ENCODE results near the gene CEMIP. TPM values are rescaled to one million over a fixed set of nuclear protein-coding genes. Genes with fewer than 3 reads are reported as not detected.
"Not testable (repeated sequence)": the region's sequence is repeated elsewhere in the genome, so short reads cannot be mapped to it uniquely, and the experiment has no call there.

Gene CEMIP
- total RNA-seq, 1 donor from 2014 or later = under 0.01 TPM

DNA sequence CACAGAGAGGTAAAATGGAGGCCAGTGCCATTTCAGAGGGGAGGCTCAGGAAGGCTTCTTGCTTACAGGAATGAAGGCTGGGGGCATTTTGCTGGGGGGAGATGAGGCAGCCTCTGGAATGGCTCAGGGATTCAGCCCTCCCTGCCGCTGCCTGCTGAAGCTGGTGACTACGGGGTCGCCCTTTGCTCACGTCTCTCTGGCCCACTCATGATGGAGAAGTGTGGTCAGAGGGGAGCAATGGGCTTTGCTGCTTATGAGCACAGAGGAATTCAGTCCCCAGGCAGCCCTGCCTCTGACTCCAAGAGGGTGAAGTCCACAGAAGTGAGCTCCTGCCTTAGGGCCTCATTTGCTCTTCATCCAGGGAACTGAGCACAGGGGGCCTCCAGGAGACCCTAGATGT, 170.6 kb downstream of the CEMIP start:
- DNase-seq (ENCODE audit: low read depth) = no peak
- H3K27me3 ChIP-seq (ENCODE audit: control insufficient read depth, insufficient read depth, low read length) = no peaks in the 10 kb centered on the region
- no peaks in the 10 kb centered on the region for H3K36me3 ChIP-seq (ENCODE audit: control insufficient read depth, insufficient read depth, low read length)
- TF ChIP-seq, protein P1, sequence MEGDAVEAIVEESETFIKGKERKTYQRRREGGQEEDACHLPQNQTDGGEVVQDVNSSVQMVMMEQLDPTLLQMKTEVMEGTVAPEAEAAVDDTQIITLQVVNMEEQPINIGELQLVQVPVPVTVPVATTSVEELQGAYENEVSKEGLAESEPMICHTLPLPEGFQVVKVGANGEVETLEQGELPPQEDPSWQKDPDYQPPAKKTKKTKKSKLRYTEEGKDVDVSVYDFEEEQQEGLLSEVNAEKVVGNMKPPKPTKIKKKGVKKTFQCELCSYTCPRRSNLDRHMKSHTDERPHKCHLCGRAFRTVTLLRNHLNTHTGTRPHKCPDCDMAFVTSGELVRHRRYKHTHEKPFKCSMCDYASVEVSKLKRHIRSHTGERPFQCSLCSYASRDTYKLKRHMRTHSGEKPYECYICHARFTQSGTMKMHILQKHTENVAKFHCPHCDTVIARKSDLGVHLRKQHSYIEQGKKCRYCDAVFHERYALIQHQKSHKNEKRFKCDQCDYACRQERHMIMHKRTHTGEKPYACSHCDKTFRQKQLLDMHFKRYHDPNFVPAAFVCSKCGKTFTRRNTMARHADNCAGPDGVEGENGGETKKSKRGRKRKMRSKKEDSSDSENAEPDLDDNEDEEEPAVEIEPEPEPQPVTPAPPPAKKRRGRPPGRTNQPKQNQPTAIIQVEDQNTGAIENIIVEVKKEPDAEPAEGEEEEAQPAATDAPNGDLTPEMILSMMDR (IDR thresholded peaks at IDR 0.05; ENCODE audit: insufficient read depth, low read length, poor library complexity, severe bottlenecking) = no peak
- H3K4me3 ChIP-seq (ENCODE audit: low read depth, low read length) = no peak overlapping the region

DNA sequence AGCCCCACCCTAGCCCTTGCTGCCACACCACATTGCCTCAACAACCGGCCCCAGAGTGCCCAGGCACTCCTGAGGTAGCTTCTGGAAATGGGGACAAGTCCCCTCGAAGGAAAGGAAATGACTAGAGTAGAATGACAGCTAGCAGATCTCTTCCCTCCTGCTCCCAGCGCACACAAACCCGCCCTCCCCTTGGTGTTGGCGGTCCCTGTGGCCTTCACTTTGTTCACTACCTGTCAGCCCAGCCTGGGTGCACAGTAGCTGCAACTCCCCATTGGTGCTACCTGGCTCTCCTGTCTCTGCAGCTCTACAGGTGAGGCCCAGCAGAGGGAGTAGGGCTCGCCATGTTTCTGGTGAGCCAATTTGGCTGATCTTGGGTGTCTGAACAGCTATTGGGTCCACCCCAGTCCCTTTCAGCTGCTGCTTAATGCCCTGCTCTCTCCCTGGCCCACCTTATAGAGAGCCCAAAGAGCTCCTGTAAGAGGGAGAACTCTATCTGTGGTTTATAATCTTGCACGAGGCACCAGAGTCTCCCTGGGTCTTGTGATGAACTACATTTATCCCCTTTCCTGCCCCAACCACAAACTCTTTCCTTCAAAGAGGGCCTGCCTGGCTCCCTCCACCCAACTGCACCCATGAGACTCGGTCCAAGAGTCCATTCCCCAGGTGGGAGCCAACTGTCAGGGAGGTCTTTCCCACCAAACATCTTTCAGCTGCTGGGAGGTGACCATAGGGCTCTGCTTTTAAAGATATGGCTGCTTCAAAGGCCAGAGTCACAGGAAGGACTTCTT, 171.3 kb downstream of the CEMIP start:
- DNase-seq (ENCODE audit: low read depth) = no peak
- H3K4me3 ChIP-seq (ENCODE audit: low read depth, low read length) = no peak overlapping the region
- no peaks in the 10 kb centered on the region for H3K36me3 ChIP-seq (ENCODE audit: control insufficient read depth, insufficient read depth, low read length)
- H3K27me3 ChIP-seq (ENCODE audit: control insufficient read depth, insufficient read depth, low read length) = no peaks in the 10 kb centered on the region
- TF ChIP-seq, protein P1 (IDR thresholded peaks at IDR 0.05; ENCODE audit: insufficient read depth, low read length, poor library complexity, severe bottlenecking) = no peak

DNA sequence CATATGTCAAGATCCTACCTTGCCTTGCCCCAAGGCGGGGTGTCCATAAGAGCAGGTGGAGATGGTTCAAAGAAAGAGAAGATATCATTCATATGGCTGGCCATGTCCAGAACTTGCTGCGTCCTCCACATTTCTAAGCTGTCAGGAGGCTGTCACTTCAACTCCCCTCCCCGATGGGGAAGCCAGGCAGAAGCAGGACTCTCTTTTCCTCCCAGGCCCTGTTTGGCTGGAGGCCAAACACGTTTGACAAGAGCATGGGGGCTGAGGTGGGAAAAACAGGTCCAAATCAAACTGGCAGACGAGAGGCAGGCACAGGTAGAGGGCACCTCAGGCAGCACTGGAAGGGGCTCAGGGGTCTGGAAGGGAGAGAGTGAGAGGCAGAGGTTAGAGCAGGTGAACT, 172.8 kb downstream of the CEMIP start:
- no peak for DNase-seq (ENCODE audit: low read depth)
- no peak overlapping the region for H3K4me3 ChIP-seq (ENCODE audit: low read depth, low read length)
- no peaks in the 10 kb centered on the region for H3K27me3 ChIP-seq (ENCODE audit: control insufficient read depth, insufficient read depth, low read length)
- no peaks in the 10 kb centered on the region for H3K36me3 ChIP-seq (ENCODE audit: control insufficient read depth, insufficient read depth, low read length)
- TF ChIP-seq, protein P1 (IDR thresholded peaks at IDR 0.05; ENCODE audit: insufficient read depth, low read length, poor library complexity, severe bottlenecking) = no peak

DNA sequence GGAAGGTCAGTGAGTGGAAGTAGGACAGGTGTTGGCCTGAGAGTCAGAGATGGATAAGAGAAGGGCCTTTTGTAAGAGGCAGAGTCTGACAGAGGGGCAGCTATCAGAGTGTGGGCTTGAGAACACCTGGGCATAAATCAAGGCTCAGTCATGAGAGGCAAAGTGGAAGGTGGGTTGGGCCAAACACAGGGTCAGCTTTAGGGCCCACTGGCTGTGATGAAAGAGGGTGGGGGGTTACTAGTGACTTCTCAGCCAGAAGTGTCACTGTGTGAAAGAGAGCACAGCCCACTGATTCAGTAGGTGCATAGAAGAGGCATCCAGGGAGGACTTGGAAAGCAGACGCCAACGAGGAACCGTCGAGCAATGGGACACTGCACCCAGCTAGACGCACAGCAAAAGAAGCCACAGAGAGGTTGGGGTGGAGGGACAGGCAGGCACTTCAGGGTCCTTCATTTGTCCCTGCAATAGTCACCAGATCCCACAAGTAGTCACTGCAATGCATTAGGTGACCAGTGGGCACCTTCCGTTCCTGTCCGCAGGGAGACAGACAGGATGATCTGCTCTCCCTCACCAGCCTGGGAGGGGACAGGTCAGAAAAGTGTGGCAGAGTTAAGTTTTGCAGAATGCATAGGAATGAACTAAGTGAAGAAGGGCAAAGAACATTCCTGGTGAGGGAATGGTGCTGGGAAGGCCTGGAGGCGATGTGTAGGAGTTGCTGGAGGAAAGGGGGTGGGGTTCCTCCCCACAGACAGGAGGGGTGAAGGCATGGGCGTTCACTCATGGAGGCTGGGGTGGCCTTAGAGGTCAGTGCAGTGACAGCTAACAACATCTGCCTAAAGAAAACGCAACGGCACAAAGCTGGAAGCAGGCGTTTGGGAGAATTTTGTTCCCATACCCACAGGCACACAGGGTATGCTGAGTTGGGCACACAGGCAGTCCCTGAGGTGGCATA, 174.1 kb downstream of the CEMIP start:
- H3K4me3 ChIP-seq (ENCODE audit: low read depth, low read length) = no peak overlapping the region
- H3K36me3 ChIP-seq (ENCODE audit: control insufficient read depth, insufficient read depth, low read length) = no peaks in the 10 kb centered on the region
- DNase-seq (ENCODE audit: low read depth) = no peak
- TF ChIP-seq, protein P1 (IDR thresholded peaks at IDR 0.05; ENCODE audit: insufficient read depth, low read length, poor library complexity, severe bottlenecking) = no peak
- no peaks in the 10 kb centered on the region for H3K27me3 ChIP-seq (ENCODE audit: control insufficient read depth, insufficient read depth, low read length)

DNA sequence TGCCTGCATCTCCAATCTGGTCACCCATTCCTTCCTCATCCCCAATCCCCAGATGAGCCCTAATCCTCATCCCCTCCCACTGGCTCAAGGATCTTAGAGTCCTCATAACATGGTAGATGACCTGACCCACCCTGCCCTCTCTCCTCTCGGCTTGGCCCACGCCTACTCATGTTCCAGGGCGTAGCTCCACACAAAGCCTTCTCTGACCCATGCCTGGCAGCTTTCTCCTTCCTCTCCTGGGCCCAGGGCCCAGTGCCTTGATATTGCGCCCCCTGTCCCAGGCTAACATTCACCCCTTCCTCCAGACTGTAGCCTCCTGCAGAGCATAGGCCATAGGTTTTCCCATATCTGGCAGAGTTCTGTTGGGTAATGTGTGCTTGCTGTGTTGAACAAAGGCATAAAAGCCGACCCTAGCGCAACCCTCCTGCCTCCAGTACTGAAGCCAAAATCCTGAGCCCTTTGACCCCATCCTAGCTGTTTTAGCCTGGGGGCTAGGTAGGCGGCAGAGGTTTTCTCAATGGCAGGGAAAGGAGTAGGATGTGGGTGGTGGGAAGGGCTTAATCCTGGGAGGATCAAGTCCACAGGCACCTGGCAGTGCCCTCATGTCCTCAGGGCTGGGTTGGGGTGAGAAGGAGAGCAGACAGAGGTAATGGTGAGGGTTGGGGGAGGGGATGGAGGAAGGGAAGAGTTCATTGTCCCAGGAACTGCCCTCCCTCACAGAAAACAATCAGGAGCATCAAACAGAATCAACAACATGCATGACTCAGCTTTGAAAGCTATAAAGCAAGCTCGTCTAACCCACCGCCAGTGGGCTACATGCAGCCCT, 175.0 kb downstream of the CEMIP start:
- Histone ChIP-seq H3K4me3 (ENCODE audit: low read depth, low read length) (no peak overlapping the region), H3K36me3 (ENCODE audit: control insufficient read depth, insufficient read depth, low read length) (no peaks in the 10 kb centered on the region), H3K27me3 (ENCODE audit: control insufficient read depth, insufficient read depth, low read length) (no peaks in the 10 kb centered on the region)
- no peak for DNase-seq (ENCODE audit: low read depth)
- TF ChIP-seq, protein P1 (IDR thresholded peaks at IDR 0.05; ENCODE audit: insufficient read depth, low read length, poor library complexity, severe bottlenecking) = no peak

DNA sequence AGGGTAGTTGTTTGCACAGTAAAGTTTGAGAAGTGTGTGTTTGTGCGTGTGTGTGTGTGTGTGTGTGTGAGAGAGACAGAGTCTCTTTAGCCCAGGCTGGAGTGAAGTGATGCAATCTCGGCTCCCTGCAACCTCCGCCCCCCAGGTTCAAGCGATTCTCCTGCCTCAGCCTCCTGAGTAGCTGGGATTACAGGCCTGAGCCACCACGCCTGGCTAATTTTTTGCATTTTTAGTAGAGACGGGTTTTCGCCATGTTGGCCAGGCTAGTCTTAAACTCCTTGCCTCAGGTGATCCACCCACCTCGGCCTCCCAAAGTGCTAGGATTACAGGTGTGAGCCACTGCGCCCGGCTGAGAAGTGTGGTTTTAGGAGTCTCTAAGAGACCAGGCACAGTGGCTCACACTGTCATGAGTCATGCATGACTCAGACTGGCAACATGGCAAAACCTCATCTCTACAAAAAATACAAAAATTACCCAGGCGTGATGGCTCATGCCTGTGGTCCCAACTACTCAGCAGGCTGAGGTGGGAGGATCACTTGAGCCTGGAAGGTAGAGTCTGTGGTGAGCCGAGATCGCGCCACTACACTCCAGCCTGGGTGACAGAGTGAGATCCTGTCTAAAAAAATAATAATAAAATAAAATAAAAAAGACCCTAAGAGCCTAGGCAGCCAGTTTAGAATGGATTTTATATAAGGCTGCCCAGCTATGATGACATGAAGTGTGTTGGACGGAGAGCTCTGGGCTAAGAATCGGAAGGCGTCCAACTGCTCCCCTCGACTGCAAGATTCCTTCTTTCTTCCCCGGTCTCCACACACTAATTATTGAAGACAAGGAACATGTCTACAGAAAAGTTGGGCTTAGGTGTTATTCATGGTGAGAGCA, 176.6 kb downstream of the CEMIP start:
- not testable (repeated sequence) for H3K4me3 ChIP-seq (ENCODE audit: low read depth, low read length); H3K27me3 ChIP-seq (ENCODE audit: control insufficient read depth, insufficient read depth, low read length); H3K36me3 ChIP-seq (ENCODE audit: control insufficient read depth, insufficient read depth, low read length)
- peak; percentile 93 for DNase-seq (ENCODE audit: low read depth)

Data from kidney epithelial cell (primary cell).